H1 (cell line): ENCODE results near the gene ARHGAP18.

Experiments used
- CEBPB ChIP-seq: IDR thresholded peaks from 2 replicates; pipeline ENCODE4 v1.6.1; 2012; ENCODE audit warnings: low read depth, low read length
- CTCF ChIP-seq, 3 experiments: IDR thresholded peaks; 1 replicate in 2 of 3; 2 replicates in 1 of 3; pipeline versions ENCODE4 v1.5.1 to v1.6.1; 2011; ENCODE audit warnings: low read length in 3 of 3, mild to moderate bottlenecking in 3 of 3, inconsistent platforms in 2 of 3, low read depth in 1 of 3, moderate library complexity in 1 of 3; ENCODE audit not compliant: insufficient read depth in 1 of 3; ENCODE audit errors: control extremely low read depth in 1 of 3
- JUN ChIP-seq: IDR thresholded peaks from 2 replicates; pipeline ENCODE4 v1.6.1; 2011; ENCODE audit warnings: low read depth, mild to moderate bottlenecking, improper control_type of control experiment, low read length
- NRF1 ChIP-seq: IDR thresholded peaks from 2 replicates; pipeline ENCODE4 v1.6.1; 2011; ENCODE audit warnings: mild to moderate bottlenecking, low read depth, low read length, improper control_type of control experiment
- SRF ChIP-seq: IDR thresholded peaks from 2 replicates; pipeline ENCODE4 v1.6.1; 2011; ENCODE audit warnings: mild to moderate bottlenecking, low read depth, low read length, moderate library complexity

DNA sequence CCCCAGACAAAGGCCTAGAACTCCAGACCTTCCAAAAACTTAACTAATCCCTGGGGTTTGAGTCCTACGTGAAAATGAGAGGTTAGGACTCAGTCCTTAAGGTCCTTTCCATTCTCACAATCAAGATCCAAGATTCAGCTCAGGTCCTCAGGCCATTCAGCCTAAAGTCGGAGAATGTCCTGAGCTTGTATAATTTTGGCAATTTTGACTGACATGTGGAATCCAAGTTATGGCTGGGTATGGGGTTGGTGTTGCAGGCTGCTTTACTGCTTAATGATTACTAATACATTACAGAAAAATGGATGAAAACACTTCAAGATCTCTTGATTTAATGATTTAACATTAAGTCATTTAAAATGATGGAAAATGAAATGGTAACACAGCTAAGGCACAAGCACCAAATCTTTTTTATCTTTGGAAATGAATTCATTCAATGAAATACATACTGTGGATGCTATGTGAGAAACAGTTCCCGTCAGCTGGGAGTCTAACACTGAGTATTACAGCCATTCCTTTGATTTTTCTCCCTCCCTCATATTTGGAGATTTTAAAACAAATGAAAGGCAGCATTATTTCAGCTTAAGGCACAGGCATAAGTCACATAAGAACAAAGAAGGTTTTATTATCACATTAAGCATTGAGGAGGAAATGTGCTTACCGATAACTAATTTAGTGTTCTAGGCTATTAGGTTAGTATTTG lies 1.3 kb downstream of the ARHGAP18 start:
- TF ChIP-seq JUN, result no peak
- no peak for TF ChIP-seq SRF
- no peak for TF ChIP-seq NRF1
- no peak for TF ChIP-seq CTCF (IDR thresholded peaks at IDR 0.05; ENCODE audit: control extremely low read depth in 1 of 3, insufficient read depth in 1 of 3, low read depth in 1 of 3, low read length in 3 of 3)
- no peak for TF ChIP-seq CEBPB
